ENCODE measurements around the gene PCYT1A.

Gene PCYT1A

DNA sequence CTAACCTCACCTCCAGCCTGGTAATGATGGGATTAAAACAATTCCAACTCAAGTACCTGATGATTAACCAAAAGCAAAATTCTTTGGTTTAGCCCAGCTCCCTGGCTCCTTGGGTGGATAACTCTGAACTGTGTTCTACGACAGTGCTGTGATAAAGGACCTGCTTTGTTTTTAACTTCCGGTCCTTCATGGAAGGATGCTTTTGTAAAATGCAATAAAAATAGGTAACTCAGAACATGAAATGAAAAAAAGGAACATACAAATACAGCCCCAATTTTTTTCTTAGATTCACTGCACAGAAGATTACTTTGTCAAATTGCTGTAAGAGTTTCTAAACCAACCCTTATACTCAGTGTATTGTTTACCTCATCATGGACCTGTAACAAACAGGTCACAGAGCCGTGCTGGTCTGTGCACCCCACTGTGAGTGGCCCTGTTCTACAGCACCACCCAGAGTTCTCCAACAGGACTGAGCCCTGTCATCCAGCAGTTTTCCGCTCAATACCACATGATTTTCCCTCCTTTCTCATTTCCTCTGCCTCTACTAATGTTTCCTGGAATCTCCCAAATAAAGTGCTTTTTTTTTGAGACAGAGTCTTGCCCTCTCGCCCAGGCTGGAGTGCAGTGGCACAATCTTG, 4.9 kb upstream of the PCYT1A start:
- no peak for TF ChIP-seq ARNTL (CRISPR knock-in tag; IDR thresholded peaks at IDR 0.05; ENCODE audit: borderline replicate concordance, low read depth)
- TF ChIP-seq PATZ1 (CRISPR knock-in tag; IDR thresholded peaks at IDR 0.05; ENCODE audit: borderline replicate concordance): no peak
- no peak for TF ChIP-seq ZNF70 (CRISPR knock-in tag; IDR thresholded peaks at IDR 0.05)
- ATAC-seq: no peak

- TF ChIP-seq CSDC2 (CRISPR knock-in tag; IDR thresholded peaks at IDR 0.05) (no peak), CSRNP3 (CRISPR knock-in tag; IDR thresholded peaks at IDR 0.05) (no peak), BACH2 (CRISPR knock-in tag; IDR thresholded peaks at IDR 0.05; ENCODE audit: borderline replicate concordance) (no peak), TOX (CRISPR knock-in tag; IDR thresholded peaks at IDR 0.05; ENCODE audit: borderline replicate concordance) (no peak), ZC3H10 (CRISPR knock-in tag; IDR thresholded peaks at IDR 0.05) (no peak), PPARA (CRISPR knock-in tag; IDR thresholded peaks at IDR 0.05; ENCODE audit: borderline replicate concordance) (no peak), ZNF8 (CRISPR knock-in tag; IDR thresholded peaks at IDR 0.05) (no peak)
- TF ChIP-seq, protein P1, sequence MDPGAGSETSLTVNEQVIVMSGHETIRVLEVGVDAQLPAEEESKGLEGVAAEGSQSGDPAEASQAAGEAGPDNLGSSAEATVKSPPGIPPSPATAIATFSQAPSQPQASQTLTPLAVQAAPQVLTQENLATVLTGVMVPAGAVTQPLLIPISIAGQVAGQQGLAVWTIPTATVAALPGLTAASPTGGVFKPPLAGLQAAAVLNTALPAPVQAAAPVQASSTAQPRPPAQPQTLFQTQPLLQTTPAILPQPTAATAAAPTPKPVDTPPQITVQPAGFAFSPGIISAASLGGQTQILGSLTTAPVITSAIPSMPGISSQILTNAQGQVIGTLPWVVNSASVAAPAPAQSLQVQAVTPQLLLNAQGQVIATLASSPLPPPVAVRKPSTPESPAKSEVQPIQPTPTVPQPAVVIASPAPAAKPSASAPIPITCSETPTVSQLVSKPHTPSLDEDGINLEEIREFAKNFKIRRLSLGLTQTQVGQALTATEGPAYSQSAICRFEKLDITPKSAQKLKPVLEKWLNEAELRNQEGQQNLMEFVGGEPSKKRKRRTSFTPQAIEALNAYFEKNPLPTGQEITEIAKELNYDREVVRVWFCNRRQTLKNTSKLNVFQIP (CRISPR knock-in tag; IDR thresholded peaks at IDR 0.05; ENCODE audit: borderline replicate concordance, low read depth): no peak
- TF ChIP-seq, protein P2, sequence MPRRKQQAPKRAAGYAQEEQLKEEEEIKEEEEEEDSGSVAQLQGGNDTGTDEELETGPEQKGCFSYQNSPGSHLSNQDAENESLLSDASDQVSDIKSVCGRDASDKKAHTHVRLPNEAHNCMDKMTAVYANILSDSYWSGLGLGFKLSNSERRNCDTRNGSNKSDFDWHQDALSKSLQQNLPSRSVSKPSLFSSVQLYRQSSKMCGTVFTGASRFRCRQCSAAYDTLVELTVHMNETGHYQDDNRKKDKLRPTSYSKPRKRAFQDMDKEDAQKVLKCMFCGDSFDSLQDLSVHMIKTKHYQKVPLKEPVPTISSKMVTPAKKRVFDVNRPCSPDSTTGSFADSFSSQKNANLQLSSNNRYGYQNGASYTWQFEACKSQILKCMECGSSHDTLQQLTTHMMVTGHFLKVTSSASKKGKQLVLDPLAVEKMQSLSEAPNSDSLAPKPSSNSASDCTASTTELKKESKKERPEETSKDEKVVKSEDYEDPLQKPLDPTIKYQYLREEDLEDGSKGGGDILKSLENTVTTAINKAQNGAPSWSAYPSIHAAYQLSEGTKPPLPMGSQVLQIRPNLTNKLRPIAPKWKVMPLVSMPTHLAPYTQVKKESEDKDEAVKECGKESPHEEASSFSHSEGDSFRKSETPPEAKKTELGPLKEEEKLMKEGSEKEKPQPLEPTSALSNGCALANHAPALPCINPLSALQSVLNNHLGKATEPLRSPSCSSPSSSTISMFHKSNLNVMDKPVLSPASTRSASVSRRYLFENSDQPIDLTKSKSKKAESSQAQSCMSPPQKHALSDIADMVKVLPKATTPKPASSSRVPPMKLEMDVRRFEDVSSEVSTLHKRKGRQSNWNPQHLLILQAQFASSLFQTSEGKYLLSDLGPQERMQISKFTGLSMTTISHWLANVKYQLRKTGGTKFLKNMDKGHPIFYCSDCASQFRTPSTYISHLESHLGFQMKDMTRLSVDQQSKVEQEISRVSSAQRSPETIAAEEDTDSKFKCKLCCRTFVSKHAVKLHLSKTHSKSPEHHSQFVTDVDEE (CRISPR knock-in tag; IDR thresholded peaks at IDR 0.05): no peak
- ATAC-seq: no peak
These were observed 575 bp upstream of the PCYT1A start for GRCh38 chr3:196288141-196288460.

DNA sequence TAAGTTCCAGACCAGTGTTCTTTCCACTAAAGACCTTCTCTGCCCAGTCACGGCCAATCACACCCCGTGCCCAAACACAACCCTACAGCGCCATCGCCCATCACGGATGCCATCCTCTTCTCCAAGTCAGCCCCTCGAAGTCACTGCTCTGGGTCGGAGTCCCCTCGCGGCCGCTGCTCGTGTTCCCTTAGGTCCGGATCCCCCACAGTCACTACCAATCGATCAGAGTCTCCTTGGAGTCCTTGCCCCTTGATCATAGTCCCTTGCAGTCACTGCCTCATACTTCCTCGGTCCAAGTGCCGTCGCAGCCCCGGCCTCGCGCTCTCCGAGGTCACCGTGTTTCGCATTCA, 461 bp downstream of the PCYT1A start:
- no peak for TF ChIP-seq CSDC2 (CRISPR knock-in tag; IDR thresholded peaks at IDR 0.05)
- TF ChIP-seq CREB5 (CRISPR knock-in tag; IDR thresholded peaks at IDR 0.05; ENCODE audit: low read depth): no peak
- no peak for TF ChIP-seq SNAI2 (CRISPR knock-in tag; IDR thresholded peaks at IDR 0.05)
- no peak for TF ChIP-seq BACH2 (CRISPR knock-in tag; IDR thresholded peaks at IDR 0.05; ENCODE audit: borderline replicate concordance)
- TF ChIP-seq ARNTL (CRISPR knock-in tag; IDR thresholded peaks at IDR 0.05; ENCODE audit: borderline replicate concordance, low read depth): no peak
- TF ChIP-seq, protein P2 (CRISPR knock-in tag; IDR thresholded peaks at IDR 0.05): no peak
- no peak for TF ChIP-seq ZC3H10 (CRISPR knock-in tag; IDR thresholded peaks at IDR 0.05)
- no peak for TF ChIP-seq ZFP3 (CRISPR knock-in tag; IDR thresholded peaks at IDR 0.05)
- no peak for TF ChIP-seq ISL1 (CRISPR knock-in tag; IDR thresholded peaks at IDR 0.05)
- no peak for TF ChIP-seq ZFP30 (CRISPR knock-in tag; IDR thresholded peaks at IDR 0.05)
- TF ChIP-seq ZNF565 (CRISPR knock-in tag; conservative IDR thresholded peaks at IDR 0.05; ENCODE audit: low read depth): no peak
- TF ChIP-seq, protein P1 (CRISPR knock-in tag; IDR thresholded peaks at IDR 0.05; ENCODE audit: borderline replicate concordance, low read depth): no peak
- TF ChIP-seq PATZ1 (CRISPR knock-in tag; IDR thresholded peaks at IDR 0.05; ENCODE audit: borderline replicate concordance): no peak
- TF ChIP-seq ZNF70 (CRISPR knock-in tag; IDR thresholded peaks at IDR 0.05): no peak
- TF ChIP-seq OSR1 (CRISPR knock-in tag; IDR thresholded peaks at IDR 0.05): no peak
- TF ChIP-seq PPARA (CRISPR knock-in tag; IDR thresholded peaks at IDR 0.05; ENCODE audit: borderline replicate concordance): no peak
- TF ChIP-seq ESRRG (CRISPR knock-in tag; IDR thresholded peaks at IDR 0.05): no peak
- ATAC-seq: peak; percentile 48

Data from SK-N-SH treated with all-trans-retinoic acid at 6 μM for 48 hours (cell line).